GM19397 (cell line): ENCODE results near the gene PILRA.
"Not testable (repeated sequence)": the region's sequence is repeated elsewhere in the genome, so short reads cannot be mapped to it uniquely, and the experiment has no call there.

ENCODE experiments used
- ATAC-seq: cut with Tn5 transposase; IDR thresholded peaks from one replicate; pipeline ENCODE4 v1.9.1; 2021; ENCODE audit warnings: mild to moderate bottlenecking, moderate library complexity; ENCODE audit not compliant: unreplicated experiment

Gene PILRA

GRCh38 chr7:100432621-100433275 lies 59.5 kb downstream of the PILRA start:
- no peak for ATAC-seq

- no peak for ATAC-seq
Measured at GRCh38 chr7:100433276-100433591, 59.9 kb downstream of the PILRA start.

DNA sequence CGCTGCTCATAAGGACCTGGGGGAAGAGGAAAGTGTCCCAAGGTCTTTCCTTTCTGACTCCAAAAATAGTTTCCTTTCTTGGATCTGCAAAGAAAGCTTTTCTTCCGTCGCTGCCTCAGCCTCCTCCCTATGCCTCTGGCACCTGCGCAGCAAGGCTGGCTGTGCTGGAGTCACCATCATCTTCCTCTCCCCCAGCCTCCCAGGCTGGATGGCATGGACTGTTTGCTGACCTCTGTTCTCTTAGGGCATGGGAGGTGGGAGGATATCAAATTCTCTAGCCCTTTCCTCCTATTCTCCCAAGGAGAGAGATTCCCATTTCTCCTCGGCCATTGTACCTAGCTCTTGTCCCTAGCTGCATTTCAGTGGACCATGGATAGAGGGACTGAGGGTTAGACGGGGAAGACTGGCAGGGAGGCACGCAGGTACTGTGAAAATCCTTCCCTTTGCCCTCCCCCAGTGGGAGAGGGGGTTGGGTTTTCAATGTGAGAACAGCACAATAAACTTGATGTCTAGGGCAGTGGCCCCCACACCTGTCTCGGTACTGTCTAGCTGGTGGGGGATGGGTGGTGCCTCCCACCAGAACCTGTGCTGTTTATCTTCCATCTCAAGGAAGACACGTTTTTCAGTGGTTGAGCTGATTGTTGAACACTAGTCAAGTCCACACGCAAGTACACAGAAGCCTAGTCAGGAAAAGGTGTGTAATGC lies 60.5 kb downstream of the PILRA start:
- ATAC-seq = no peak

GRCh38 chr7:100434297-100435144 lies 61.2 kb downstream of the PILRA start:
- ATAC-seq = no peak

- ATAC-seq = peak; percentile 25
Measured at GRCh38 chr7:100435401-100436304, 62.4 kb downstream of the PILRA start.

- no peak for ATAC-seq
Measured at GRCh38 chr7:100437150-100438100, 64.1 kb downstream of the PILRA start.

DNA sequence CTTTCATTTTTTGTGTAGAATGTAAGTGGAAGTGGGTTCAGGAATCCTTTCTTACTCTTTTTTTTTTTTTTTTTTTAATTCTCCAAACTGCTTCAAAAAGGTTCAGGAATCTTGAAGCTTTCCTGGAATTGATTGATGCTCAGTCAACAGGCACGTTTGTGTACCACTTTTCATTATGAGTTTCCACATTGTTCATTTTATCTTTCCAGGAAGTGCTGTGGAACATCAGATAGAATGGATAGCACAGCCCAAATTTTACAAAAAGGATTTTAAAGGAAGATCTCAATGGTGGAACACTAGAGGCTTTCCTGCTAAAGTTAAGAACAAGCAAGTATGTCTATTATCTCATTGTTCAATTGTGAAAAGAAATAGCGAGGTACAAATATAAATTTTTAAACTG lies 64.9 kb downstream of the PILRA start:
- ATAC-seq = no peak

DNA sequence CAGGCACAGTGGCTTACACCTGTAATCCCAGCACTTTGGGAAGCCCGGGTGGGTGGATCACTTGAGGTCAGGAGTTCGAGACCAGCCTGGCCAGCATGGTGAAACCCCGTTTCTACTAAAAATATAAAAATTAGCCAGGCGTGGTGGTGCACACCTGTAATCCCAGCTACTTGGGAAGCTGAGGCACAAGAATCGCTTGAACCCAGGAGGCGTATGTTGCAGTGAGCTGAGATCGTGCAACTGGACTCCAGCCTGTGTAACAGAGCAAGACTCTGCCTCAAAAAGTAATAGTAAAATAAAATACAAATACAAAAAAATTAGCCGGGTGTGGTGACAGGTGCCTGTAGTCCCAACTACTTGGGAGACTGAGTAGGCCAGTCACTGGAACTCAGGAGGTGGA lies 65.4 kb downstream of the PILRA start:
- not testable (repeated sequence) for ATAC-seq

DNA sequence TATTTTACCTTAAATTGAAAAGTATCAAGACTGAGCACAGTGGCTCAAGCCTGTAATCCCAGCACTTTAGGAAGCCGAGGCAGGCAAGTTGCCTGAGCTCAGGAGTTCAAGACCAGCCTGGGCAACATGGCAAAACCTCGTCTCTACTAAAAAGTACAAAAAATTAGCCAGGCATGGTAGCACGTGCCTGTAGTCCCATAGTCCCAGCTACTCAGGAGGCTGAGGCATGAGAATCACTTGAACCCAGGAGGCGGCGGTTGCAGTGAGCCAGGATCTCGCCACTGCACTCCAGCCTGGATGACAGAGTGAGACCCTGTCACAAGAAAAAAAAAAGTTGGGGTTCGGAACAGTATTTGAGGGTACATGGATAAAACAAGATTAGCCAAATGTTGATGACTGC lies 66.0 kb downstream of the PILRA start:
- ATAC-seq = not testable (repeated sequence)

DNA sequence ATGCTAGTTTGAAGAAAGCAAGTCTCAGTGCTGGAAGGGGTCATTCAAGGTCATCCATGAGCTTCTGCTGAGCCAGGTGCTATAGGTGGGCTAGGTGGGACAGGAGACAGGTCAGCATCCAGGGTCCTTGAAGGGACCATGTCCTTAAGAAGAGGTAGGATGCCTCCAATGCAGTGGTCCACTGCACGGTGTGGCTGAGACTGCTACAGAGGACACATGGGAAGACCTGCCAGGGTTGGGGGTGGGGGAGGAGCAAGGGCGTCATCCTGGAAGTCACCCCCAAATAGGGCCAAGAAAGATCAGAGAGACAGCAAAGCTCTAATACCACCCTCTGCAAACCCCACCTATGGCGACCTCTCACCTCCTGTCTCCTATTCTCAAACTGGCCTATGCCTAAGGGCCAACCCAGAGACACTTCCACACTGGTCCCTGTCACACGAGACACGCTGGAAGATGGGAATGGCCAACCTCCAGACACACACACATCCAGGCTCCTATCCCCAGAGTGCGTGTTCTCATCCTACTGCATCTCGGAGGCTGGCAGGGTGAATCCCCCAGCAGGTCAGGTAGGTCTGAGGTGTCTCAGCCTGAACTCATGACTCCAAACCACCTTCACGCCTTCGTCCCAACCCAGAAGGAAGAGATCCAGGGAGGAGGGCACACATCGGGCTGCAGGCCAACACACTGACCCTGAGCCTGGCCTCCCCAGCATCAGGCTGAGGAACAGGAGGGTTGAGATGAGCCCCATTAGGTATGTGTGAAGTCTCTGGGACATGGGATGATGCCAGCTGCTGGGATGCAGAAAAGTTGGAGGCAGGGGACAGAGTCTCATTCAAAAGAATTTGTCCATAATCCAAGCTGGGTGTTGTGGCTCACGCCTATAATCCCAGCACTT lies 68.6 kb downstream of the PILRA start:
- no peak for ATAC-seq

DNA sequence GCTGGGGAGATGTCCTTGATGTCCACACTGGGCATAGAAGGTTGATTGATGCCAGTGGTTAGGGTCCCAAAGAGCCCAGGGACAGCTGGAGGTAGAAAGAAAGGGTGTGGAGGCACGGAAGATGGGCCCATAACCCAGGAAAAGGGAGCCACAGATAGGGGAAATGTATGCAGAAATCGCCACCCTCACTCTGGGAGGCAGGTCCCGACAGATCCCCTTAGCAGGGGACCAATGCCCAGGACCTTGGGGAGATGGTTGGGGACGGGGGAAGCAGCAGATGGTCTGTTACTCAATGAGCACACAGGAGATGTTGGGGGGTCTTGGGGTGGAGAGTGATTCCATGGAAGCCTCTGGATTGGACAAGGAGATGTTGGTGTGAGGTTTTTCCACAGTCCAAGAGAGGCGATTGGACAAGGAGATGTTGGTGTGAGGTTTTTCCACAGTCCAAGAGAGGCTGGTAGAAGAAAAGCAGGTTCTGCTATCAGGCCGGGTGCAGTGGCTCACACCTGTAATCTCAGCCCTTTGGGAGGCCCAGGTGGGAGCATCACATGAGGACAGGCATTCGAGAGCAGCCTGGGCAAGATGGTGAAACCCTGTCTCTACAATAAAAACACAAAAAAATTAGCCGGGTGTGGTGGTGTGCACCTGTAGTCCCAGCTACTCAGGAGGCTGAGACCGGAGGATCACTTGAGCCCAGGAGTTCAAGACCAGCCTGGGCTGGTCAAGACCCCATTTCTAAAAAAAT lies 70.0 kb downstream of the PILRA start:
- ATAC-seq = no peak

- ATAC-seq = no peak
Measured at GRCh38 chr7:100444311-100445278, 71.3 kb downstream of the PILRA start.

GRCh38 chr7:100446040-100446439 lies 72.8 kb downstream of the PILRA start:
- ATAC-seq = no peak

DNA sequence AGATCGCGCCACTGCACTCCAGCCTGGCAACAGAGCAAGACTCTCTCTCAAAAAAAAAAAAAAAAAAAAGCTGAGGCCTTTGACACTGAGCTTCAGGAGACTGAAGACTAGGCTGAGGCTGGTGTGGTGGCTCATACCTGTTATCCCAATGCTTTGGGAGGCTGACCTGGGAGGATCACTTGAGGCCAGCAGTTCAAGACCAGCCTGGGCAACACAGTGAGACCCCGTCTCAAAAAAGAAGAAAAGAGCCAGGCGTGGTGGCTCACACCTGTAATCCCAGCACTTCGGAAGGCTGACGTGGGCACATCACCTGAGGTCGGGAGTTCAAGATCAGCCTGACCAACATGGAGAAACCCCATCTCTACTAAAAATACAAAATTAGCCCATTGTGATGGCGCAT lies 74.1 kb downstream of the PILRA start:
- ATAC-seq = not testable (repeated sequence)

GRCh38 chr7:100449190-100449795 lies 76.0 kb downstream of the PILRA start:
- ATAC-seq = no peak
